Activated T-helper 2 cell treated with anti-CD3 and anti-CD28 coated beads, Interferon-gamma antibody, Interleukin-2, Interleukin-4, amounts not matched to agents 10 μg/mL and 5 μg/mL and 100 μg/mL, durations not matched to agents 14 hours and 24 hours and 36 hours (primary cell): ENCODE results near the gene TTC13. TPM values are rescaled to one million over a fixed set of nuclear protein-coding genes. Genes with fewer than 3 reads are reported as not detected.

Source experiments
- DNase-seq: peaks from one replicate; pipeline ENCODE4 v3.0.0; 2021; ENCODE audit warnings: low spot score
- H3K27ac Mint-ChIP-seq: one replicate; pipeline ENCODE4 v1.8.0; 2021; ENCODE audit warnings: mixed read lengths
- H3K27me3 Mint-ChIP-seq: one replicate; pipeline ENCODE4 v1.8.0; 2021; ENCODE audit warnings: low read depth, mixed read lengths
- H3K36me3 Mint-ChIP-seq: one replicate; pipeline ENCODE4 v1.8.0; 2021; ENCODE audit warnings: low read depth, mixed read lengths
- H3K4me1 Mint-ChIP-seq: one replicate; pipeline ENCODE4 v1.8.0; 2021; ENCODE audit warnings: low read depth, mixed read lengths
- H3K4me3 Mint-ChIP-seq: one replicate; pipeline ENCODE4 v1.8.0; 2021; ENCODE audit warnings: low read depth, mild to moderate bottlenecking, moderate library complexity, mixed read lengths
- H3K9me3 Mint-ChIP-seq: one replicate; pipeline ENCODE4 v1.8.0; 2021; ENCODE audit warnings: mixed read lengths
- intact Hi-C: fragments of 100-400 bp; cut with micrococcal nuclease; formaldehyde crosslinking; loops from one replicate; pipeline ENCODE4 v1.15.1; 2023
- total RNA-seq: library from RNA; stranded (reverse); gene quantifications from 2 replicates; pipeline ENCODE4 v1.2.3, GENCODE V29; 2022

Gene TTC13
- total RNA-seq, 1 donor from 2014 or later = 17.7 TPM

GRCh38 chr1:230858918-230859729 lies 119.5 kb downstream of the TTC13 start:
- no peaks in the 10 kb centered on the region for H3K9me3 Mint-ChIP-seq
- intact Hi-C loops = no loop called here
- peaks cover 15% of the 10 kb centered on the region for H3K4me1 Mint-ChIP-seq
- no peak for DNase-seq
- H3K4me3 Mint-ChIP-seq = no peak overlapping the region
- no peaks in the 10 kb centered on the region for H3K36me3 Mint-ChIP-seq
- no peak overlapping the region for H3K27ac Mint-ChIP-seq
- H3K27me3 Mint-ChIP-seq = no peaks in the 10 kb centered on the region

- Mint-ChIP-seq H3K36me3 (no peaks in the 10 kb centered on the region), H3K9me3 (no peaks in the 10 kb centered on the region), H3K4me3 (no peak overlapping the region), H3K27ac (no peak overlapping the region), H3K27me3 (no peaks in the 10 kb centered on the region), H3K4me1 (peaks cover 13% of the 10 kb centered on the region)
- DNase-seq = no peak
- intact Hi-C loops = no loop called here
These were observed 120.3 kb downstream of the TTC13 start for GRCh38 chr1:230858236-230858820.

DNA sequence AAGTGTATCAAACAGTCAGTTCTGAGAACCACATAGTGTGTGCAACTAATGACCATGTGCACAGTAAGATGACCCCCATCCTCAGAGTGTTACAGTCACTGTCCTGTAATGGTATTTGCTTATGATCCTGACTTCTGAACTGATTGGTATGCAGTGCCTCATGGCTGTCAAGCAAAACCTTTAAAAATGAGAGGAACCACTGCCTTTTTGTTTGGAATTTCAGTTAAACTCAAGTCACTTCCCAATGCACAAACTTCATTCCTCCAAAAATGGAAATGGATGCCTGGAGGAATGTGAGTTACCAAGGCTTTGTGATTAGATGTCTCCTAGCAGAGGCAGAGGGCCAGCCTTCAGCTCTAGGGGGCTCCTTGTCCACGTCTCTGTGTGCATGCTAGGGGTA lies 120.8 kb downstream of the TTC13 start:
- H3K9me3 Mint-ChIP-seq = no peaks in the 10 kb centered on the region
- no peak overlapping the region for H3K27ac Mint-ChIP-seq
- intact Hi-C loops = no loop called here
- DNase-seq = no peak
- H3K4me1 Mint-ChIP-seq = peaks cover 9% of the 10 kb centered on the region
- no peak overlapping the region for H3K4me3 Mint-ChIP-seq
- no peaks in the 10 kb centered on the region for H3K27me3 Mint-ChIP-seq
- no peaks in the 10 kb centered on the region for H3K36me3 Mint-ChIP-seq

DNA sequence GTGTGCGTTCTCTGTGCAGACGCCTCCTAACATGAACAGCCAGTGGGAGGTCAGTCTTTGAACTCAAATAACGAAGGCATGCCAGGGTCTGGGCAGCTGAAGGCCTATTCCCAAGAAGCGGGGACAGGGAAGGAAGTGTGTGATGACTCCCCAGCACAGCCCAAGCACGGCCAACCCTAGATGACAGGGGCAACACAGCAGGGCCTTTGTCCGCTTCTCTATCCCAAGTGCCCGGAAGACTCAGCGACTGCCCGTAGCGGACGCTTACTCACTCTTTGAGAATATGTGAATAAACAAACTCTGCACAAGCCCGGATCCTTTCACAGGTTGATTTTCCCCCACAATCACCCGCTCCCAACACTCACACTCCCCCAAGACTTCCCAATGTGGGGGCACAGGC lies 121.6 kb downstream of the TTC13 start:
- DNase-seq = no peak
- H3K36me3 Mint-ChIP-seq = no peaks in the 10 kb centered on the region
- H3K4me3 Mint-ChIP-seq = no peak overlapping the region
- intact Hi-C loops = no loop called here
- no peak overlapping the region for H3K27ac Mint-ChIP-seq
- no peaks in the 10 kb centered on the region for H3K9me3 Mint-ChIP-seq
- H3K27me3 Mint-ChIP-seq = no peaks in the 10 kb centered on the region
- H3K4me1 Mint-ChIP-seq = peaks cover 3% of the 10 kb centered on the region

Other genes with a start within 250 kb of the TTC13 start
- not detected in 2 replicates for gene CAPN9, start 231.5 kb downstream of the TTC13 start, total RNA-seq
- 8.9 and 9.1 TPM in 2 replicates for gene C1orf198, start 110.3 kb downstream of the TTC13 start, total RNA-seq
- gene ARV1, start 233 bp upstream of the TTC13 start, total RNA-seq = 10.7 and 11.3 TPM in 2 replicates
- gene FAM89A, start 61.4 kb upstream of the TTC13 start, total RNA-seq = 16.1 and 18.7 TPM in 2 replicates
- gene TRIM67, start 183.2 kb upstream of the TTC13 start, total RNA-seq = not detected in 2 replicates